SK-N-SH treated with all-trans-retinoic acid at 6 μM for 48 hours (cell line): ENCODE results near the gene HELZ.

Experiments used
- ATAC-seq: fragments of 200-7000 bp; cut with Tn5 transposase; 3 replicates; pipeline ENCODE4 v1.9.1; 2020; ENCODE audit warnings: mild to moderate bottlenecking, moderate library complexity
- ARNTL ChIP-seq: fragments of 450-650 bp; formaldehyde crosslinking; IDR thresholded peaks from 2 replicates; pipeline ENCODE4 v1.5.0; 2020; ENCODE audit warnings: low read depth, mild to moderate bottlenecking, moderate library complexity, borderline replicate concordance
- BACH2 ChIP-seq: fragments of 250-450 bp; sonication (Bioruptor Pico); IDR thresholded peaks from 2 replicates; pipeline ENCODE4 v1.9.0; 2021; ENCODE audit warnings: mild to moderate bottlenecking, borderline replicate concordance
- CSDC2 ChIP-seq: fragments of 250-450 bp; sonication (Bioruptor Pico); IDR thresholded peaks from 2 replicates; pipeline ENCODE4 v1.5.0; 2020; ENCODE audit warnings: mild to moderate bottlenecking, moderate library complexity
- ESRRG ChIP-seq: fragments of 250-450 bp; sonication (Bioruptor Pico); IDR thresholded peaks from 2 replicates; pipeline ENCODE4 v1.6.1; 2021; ENCODE audit warnings: mild to moderate bottlenecking
- GLIS3 ChIP-seq: fragments of 250-450 bp; sonication (Bioruptor Pico); IDR thresholded peaks from 2 replicates; pipeline ENCODE4 v1.5.0; 2020; ENCODE audit warnings: mild to moderate bottlenecking, moderate library complexity
- ISL1 ChIP-seq: fragments of 250-450 bp; sonication (Bioruptor Pico); IDR thresholded peaks from 2 replicates; pipeline ENCODE4 v2.1.2; 2022; ENCODE audit warnings: mild to moderate bottlenecking, moderate library complexity
- OSR1 ChIP-seq: fragments of 250-450 bp; sonication (Bioruptor Pico); IDR thresholded peaks from 2 replicates; pipeline ENCODE4 v1.8.0; 2022; ENCODE audit warnings: moderate library complexity, mild to moderate bottlenecking, inconsistent platforms
- POU6F1 ChIP-seq: fragments of 250-450 bp; sonication (Bioruptor Pico); IDR thresholded peaks from 2 replicates; pipeline ENCODE4 v1.8.0; 2021; ENCODE audit warnings: low read depth, mild to moderate bottlenecking, moderate library complexity, borderline replicate concordance
- PPARA ChIP-seq: fragments of 250-450 bp; sonication (Bioruptor Pico); IDR thresholded peaks from 2 replicates; pipeline ENCODE4 v1.5.0; 2020; ENCODE audit warnings: mild to moderate bottlenecking, borderline replicate concordance
- RARB ChIP-seq: fragments of 250-450 bp; sonication (Bioruptor Pico); IDR thresholded peaks from 2 replicates; pipeline ENCODE4 v1.8.0; 2021; ENCODE audit warnings: mild to moderate bottlenecking, moderate library complexity
- SNAI2 ChIP-seq: fragments of 250-450 bp; sonication (Bioruptor Pico); IDR thresholded peaks from 2 replicates; pipeline ENCODE4 v1.5.0; 2020; ENCODE audit warnings: mild to moderate bottlenecking, moderate library complexity
- TOX ChIP-seq: fragments of 250-450 bp; sonication (Bioruptor Pico); IDR thresholded peaks from 2 replicates; pipeline ENCODE4 v1.8.0; 2021; ENCODE audit warnings: mild to moderate bottlenecking, moderate library complexity, borderline replicate concordance
- TSHZ2 ChIP-seq: fragments of 250-450 bp; sonication (Bioruptor Pico); IDR thresholded peaks from 2 replicates; pipeline ENCODE4 v1.5.0; 2020; ENCODE audit warnings: mild to moderate bottlenecking, moderate library complexity
- ZC3H10 ChIP-seq: fragments of 250-450 bp; sonication (Bioruptor Pico); IDR thresholded peaks from 2 replicates; pipeline ENCODE4 v1.5.1; 2021; ENCODE audit warnings: mild to moderate bottlenecking, moderate library complexity
- ZFP3 ChIP-seq: fragments of 250-450 bp; sonication (Bioruptor Pico); IDR thresholded peaks from 2 replicates; pipeline ENCODE4 v1.5.0; 2020; ENCODE audit warnings: mild to moderate bottlenecking, moderate library complexity
- ZNF565 ChIP-seq: fragments of 450-650 bp; formaldehyde crosslinking; conservative IDR thresholded peaks from 2 replicates; pipeline ENCODE4 v1.5.0; 2020; ENCODE audit warnings: low read depth, mild to moderate bottlenecking, moderate library complexity
- ZNF70 ChIP-seq: fragments of 450-650 bp; formaldehyde crosslinking; IDR thresholded peaks from 2 replicates; pipeline ENCODE4 v1.5.0; 2020; ENCODE audit warnings: mild to moderate bottlenecking, moderate library complexity
- ZNF8 ChIP-seq: fragments of 450-650 bp; formaldehyde crosslinking; IDR thresholded peaks from 2 replicates; pipeline ENCODE4 v1.5.0; 2020; ENCODE audit warnings: mild to moderate bottlenecking, moderate library complexity
- TF ChIP-seq, protein P1 (sequence below): fragments of 250-450 bp; sonication (Bioruptor Pico); IDR thresholded peaks from 2 replicates; pipeline ENCODE4 v1.5.1; 2021; ENCODE audit warnings: mild to moderate bottlenecking, moderate library complexity
- TF ChIP-seq, protein P2 (sequence below): fragments of 250-450 bp; sonication (Bioruptor Pico); IDR thresholded peaks from 2 replicates; pipeline ENCODE4 v1.8.0; 2020; ENCODE audit warnings: mild to moderate bottlenecking, moderate library complexity, borderline replicate concordance

Gene HELZ

GRCh38 chr17:67055811-67056745 lies 188.9 kb downstream of the HELZ start:
- TF ChIP-seq TSHZ2 (no peak), ZNF8 (CRISPR knock-in tag) (no peak), POU6F1 (CRISPR knock-in tag) (no peak)
- TF ChIP-seq, protein P1, sequence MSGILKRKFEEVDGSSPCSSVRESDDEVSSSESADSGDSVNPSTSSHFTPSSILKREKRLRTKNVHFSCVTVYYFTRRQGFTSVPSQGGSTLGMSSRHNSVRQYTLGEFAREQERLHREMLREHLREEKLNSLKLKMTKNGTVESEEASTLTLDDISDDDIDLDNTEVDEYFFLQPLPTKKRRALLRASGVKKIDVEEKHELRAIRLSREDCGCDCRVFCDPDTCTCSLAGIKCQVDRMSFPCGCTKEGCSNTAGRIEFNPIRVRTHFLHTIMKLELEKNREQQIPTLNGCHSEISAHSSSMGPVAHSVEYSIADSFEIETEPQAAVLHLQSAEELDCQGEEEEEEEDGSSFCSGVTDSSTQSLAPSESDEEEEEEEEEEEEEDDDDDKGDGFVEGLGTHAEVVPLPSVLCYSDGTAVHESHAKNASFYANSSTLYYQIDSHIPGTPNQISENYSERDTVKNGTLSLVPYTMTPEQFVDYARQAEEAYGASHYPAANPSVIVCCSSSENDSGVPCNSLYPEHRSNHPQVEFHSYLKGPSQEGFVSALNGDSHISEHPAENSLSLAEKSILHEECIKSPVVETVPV (CRISPR knock-in tag) = no peak
- ATAC-seq = no peak

- no peak for ATAC-seq
- TF ChIP-seq PPARA (CRISPR knock-in tag) = no peak
- TF ChIP-seq, protein P1 (CRISPR knock-in tag) = no peak
- no peak for TF ChIP-seq ISL1
- TF ChIP-seq ZNF8 (CRISPR knock-in tag) = no peak
- TF ChIP-seq GLIS3 = no peak
- no peak for TF ChIP-seq ARNTL (CRISPR knock-in tag)
- no peak for TF ChIP-seq POU6F1 (CRISPR knock-in tag)
- no peak for TF ChIP-seq TOX
- TF ChIP-seq ZNF565 = no peak
- no peak for TF ChIP-seq ZFP3 (CRISPR knock-in tag)
- TF ChIP-seq RARB (CRISPR knock-in tag) = no peak
- TF ChIP-seq ZNF70 = no peak
- no peak for TF ChIP-seq BACH2
- TF ChIP-seq SNAI2 (CRISPR knock-in tag) = no peak
- TF ChIP-seq ZC3H10 (CRISPR knock-in tag) = no peak
- TF ChIP-seq OSR1 (CRISPR knock-in tag) = no peak
- TF ChIP-seq CSDC2 (CRISPR knock-in tag) = no peak
- no peak for TF ChIP-seq ESRRG (CRISPR knock-in tag)
- TF ChIP-seq, all 23 proteins: peak for 0
Observed at GRCh38 chr17:67055041-67055443, 190.0 kb downstream of the HELZ start.

DNA sequence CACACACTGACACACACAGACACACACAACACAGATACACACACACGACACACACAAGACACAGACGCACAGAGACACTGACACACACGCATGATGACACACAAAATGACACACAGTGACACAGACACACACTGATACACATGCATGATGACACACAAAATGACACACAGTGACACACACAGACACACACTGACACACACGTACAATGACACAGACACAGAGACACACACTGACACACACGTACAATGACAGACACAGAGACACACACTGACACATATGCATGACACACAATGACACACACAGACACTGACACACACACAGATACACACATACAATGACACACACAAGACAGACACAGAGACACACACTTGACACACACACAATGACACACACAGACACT lies 190.4 kb downstream of the HELZ start:
- TF ChIP-seq BACH2 (no peak), GLIS3 (no peak), PPARA (CRISPR knock-in tag) (no peak), ZC3H10 (CRISPR knock-in tag) (no peak), TOX (no peak), TSHZ2 (no peak), ESRRG (CRISPR knock-in tag) (no peak)
- TF ChIP-seq, protein P2, sequence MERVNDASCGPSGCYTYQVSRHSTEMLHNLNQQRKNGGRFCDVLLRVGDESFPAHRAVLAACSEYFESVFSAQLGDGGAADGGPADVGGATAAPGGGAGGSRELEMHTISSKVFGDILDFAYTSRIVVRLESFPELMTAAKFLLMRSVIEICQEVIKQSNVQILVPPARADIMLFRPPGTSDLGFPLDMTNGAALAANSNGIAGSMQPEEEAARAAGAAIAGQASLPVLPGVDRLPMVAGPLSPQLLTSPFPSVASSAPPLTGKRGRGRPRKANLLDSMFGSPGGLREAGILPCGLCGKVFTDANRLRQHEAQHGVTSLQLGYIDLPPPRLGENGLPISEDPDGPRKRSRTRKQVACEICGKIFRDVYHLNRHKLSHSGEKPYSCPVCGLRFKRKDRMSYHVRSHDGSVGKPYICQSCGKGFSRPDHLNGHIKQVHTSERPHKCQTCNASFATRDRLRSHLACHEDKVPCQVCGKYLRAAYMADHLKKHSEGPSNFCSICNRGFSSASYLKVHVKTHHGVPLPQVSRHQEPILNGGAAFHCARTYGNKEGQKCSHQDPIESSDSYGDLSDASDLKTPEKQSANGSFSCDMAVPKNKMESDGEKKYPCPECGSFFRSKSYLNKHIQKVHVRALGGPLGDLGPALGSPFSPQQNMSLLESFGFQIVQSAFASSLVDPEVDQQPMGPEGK (CRISPR knock-in tag) = no peak
- ATAC-seq = no peak
